ENCODE data around the gene ARHGAP21.

ARHGAP21 gene

DNA sequence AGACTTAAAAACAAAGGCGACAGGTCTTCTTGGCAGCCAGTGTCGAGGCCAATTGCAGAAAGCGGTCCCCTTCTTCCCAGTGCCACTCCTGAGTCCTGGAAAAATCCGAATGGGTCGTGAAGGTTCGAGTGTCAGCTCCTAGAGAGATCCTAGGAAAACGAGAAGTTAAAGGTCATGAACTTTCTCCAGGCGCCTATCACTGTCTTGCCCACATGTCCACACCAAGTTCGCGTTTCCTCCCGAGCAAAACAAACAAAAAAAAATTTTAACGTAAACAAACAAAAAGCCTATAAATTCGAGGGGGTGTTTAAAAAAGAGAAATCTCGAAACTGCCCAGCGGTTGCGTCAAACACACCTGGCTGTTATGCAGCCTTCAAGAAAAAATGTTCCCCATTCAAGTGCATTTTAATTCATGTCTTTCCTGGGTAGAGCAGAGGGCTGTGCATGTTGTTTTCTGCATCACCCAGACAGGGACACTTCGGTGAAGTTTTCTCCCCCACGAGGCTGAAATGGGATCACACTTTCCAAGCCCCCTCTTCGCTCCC lies 1.5 kb downstream of the ARHGAP21 start:
- DNase-seq, result no peak

- no peak for DNase-seq
Measured at GRCh38 chr10:24721229-24722106, 2.2 kb downstream of the ARHGAP21 start.

DNA sequence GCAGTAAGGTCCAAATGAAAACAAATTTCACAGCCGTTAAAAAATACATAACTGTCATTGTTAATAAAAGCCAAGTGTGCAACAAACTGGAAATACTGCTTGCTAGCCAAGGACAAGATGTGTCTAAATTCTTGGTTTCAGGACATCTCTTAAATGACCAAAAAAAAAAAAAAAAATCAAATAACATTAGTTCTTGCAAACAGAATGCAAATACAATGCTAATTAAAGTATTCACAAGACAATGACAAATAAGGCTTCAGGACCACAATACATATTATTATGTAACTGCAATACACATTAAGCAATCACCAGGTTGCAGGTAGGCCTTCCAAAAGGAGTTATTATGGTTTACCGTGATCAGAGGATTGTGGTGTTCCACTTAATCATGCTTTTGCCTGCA lies 3.6 kb downstream of the ARHGAP21 start:
- no peak for DNase-seq

DNA sequence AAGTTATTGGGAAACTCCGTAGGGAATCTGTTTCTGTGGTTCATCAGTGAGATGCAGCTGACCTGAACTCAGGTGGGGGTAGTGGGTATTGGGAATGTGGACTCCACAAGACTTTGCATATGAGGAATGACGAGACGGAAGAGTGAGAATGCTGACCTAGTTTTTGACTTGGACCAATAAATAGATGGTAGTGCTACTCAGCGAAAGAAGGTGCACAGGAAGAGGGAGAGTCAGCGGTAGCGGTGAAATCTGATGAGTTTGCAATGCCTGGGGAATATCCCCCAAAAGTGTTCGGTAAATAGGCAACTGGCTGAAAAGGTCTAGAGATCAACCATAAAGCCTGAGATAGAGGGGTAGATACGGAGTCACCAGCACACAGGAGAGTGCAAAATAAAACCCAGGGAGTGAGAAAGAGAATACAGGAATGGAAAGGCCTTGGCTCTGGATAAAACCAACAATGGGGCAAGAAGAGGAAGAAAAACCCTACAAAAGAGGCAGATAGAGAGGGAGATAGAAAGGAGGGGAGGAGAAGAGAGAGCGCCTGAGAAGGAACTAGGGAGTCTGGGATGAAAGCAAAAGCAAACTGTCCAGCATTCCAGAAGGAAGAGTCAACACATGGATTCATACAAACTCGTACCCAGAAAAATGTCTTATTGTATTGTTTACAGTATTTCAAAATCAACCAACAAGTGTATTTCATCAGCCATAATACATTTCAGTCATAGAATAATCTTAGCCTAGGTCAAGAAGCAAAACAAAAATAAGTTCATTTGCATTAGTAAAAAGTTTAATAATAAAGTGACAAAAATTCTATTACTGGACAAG lies 5.4 kb downstream of the ARHGAP21 start:
- no peak for DNase-seq

GRCh38 chr10:24716295-24716694 lies 7.4 kb downstream of the ARHGAP21 start:
- no peak for DNase-seq

DNA sequence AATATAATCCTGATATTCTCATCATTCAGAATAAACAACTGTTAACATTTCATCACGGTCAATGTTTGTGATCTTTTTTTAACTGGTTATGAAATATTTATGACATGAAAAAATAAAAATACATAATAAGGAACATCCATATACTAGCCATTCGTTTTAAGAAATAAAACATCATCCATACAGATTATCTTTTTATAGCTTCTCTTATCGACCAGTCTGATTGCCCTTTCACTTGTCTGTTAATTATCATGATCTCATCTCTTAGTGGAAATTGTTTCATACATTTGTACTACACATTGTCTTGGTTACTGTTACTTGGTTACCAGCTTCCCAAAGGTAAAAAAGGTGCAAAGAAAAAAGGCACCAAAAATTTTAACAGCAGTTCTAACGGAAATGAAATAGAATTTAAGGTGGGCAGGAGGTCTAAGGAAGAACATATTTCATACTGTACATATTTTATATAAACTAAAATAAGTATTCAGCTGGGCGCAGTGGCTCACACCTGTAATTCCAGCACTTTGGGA lies 8.4 kb downstream of the ARHGAP21 start:
- DNase-seq, result no peak

DNA sequence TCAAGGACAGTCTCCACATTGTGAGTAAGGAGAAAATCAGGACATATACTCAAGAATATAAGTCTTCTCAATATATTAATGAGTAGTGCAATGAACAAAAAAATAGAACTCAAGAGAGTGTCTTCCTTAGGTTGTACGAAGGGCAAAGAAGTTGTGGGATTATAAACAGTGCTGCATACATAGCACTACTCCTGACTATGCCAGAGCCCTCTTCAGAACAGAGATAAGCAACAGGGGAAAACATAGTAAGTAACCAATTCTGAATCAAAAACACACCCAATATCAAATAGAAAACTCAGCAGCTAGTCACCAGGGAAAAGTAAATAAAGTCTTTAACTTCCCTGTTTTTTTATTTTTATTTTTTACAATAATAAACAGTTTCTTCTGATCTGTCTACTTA lies 10.6 kb downstream of the ARHGAP21 start:
- no peak for DNase-seq

GRCh38 chr10:24711465-24711864 lies 12.2 kb downstream of the ARHGAP21 start:
- DNase-seq, result no peak

- no peak for DNase-seq
Measured at GRCh38 chr10:24708081-24708480, 15.6 kb downstream of the ARHGAP21 start.

GRCh38 chr10:24707445-24707844 lies 16.2 kb downstream of the ARHGAP21 start:
- DNase-seq, result no peak

DNA sequence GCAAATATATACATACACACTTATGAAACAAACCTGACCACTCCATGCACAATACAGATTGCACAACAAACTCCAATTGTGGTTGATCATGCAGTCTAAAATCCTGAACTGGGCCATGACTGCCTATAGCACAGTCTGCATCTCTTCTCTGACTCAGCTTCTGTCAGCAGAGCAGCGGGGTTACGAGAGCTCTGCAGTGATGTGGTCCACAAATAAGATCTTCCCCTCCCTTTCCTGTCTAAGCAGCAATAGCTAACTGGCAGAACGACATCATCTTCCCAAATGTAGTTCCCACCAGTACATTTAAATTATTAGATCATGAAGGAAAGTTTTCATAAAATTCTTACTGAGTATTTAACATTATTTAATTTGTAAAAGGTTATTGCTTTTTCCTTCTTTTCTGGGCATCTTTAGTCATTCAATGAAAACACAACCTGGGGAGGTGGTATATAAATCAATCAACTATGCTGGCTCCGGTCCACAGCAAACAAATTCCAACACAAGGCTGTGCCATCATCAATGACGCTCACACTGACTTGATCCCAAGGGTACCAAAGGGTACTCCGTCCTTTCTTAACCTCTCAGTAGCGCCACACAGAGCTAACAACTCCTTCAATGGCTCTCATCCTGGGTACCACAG lies 17.1 kb downstream of the ARHGAP21 start:
- DNase-seq, result no peak

- DNase-seq, result no peak
Measured at GRCh38 chr10:24703700-24704099, 20.0 kb downstream of the ARHGAP21 start.

DNA sequence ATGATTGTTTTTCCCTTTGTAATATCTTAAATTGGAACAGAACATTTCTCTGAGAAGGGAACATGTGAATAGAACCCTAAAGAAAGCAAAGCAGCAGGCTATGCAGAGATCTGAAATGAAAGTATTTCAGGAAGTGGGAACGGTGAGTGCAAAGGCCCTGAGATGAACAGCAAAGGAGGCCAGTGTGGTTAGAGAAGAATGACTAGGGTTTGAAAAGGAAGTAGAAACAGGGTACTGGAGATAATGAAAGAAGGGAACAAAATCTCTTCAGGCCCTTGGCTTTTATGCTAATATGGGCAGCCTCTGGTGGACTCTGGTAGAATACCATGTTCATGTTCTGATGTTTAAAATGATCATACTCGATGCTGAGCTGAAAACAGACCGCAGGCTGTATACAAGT lies 22.2 kb downstream of the ARHGAP21 start:
- DNase-seq, result no peak

DNA sequence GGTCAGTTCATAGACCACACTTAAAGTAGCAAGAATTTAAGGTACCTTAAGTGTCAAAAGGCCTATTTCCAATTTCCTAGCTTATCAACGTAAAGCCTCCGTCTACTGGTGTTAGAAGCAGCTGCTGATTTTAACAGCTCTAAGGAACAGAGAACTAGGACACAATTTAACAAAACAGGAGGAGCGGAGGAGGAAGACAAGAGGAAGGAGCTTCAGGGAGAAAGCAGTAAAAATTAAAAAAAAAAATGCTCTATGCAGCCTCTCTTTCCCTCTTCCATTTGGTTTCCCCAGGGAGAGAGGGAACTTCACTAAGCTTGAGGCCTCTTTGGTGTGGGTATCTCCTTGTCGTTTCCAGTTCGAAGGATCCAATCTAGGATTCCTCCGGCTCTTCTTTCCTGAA lies 22.7 kb downstream of the ARHGAP21 start:
- no peak for DNase-seq

DNA sequence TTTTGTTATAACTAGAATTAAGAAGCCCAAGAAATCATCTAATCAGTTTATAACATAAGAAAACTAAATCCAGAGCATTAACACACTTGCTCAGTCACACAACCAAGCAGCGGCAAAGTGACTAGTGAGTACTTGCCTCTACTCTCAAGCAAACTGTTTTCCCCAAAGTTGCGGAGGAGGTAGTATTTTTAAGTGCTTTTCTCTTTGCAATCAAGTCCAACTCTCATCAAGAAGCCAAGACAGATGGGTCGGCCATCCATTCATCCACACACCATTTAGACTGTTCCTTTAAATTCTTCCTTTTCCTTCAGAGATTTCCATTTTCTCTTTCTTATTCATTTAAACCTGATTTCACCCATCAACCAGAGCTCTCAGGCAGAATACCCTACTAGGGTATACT lies 25.4 kb downstream of the ARHGAP21 start:
- DNase-seq, result no peak

GRCh38 chr10:24697080-24697479 lies 26.6 kb downstream of the ARHGAP21 start:
- DNase-seq, result no peak

DNA sequence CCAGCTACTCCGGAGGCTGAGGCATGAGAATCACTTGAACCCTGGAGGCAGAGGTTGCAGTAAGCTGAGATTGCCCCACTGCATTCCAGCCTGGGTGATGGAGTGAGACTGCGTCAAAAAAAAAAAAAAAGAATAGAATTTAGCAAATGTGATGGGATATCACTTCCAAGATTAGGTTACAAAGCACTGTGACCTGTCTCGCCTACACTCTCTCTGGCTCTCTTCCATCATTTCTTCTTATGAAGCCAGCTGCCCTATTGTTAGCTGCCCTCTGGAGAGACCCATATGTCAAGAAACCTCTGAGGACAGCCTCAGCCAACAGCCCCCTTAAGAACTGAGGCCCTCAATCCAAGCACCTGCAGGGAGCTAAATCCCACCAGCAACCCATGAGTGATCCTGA lies 28.2 kb downstream of the ARHGAP21 start:
- no peak for DNase-seq

- no peak for DNase-seq
Measured at GRCh38 chr10:24694086-24694485, 29.6 kb downstream of the ARHGAP21 start.

DNA sequence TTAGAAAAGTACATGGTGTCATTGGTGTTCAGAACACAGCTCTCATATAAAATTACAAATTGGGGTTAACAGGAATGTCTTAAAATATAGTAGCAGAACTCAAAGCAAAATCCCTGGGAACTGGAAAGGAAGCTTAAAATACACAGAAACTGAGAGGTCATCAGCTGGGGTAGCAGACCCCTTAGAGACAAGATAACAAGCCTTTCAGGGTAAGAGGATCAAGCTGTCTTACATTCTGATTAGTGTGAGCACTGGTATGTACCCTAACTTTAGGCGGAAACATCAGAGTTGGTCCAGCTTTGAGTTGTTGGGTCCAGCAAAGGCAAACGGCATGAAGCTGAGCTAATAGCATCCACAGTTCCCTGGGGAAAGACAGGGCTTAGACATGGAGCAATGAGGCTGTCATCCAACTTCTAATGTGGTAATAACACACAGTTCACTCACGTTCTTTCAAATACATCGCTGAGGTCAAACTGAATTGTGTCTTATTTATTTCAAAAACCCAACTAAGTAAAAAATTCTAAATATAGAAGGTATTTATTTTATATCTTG lies 32.6 kb downstream of the ARHGAP21 start:
- DNase-seq, result no peak

DNA sequence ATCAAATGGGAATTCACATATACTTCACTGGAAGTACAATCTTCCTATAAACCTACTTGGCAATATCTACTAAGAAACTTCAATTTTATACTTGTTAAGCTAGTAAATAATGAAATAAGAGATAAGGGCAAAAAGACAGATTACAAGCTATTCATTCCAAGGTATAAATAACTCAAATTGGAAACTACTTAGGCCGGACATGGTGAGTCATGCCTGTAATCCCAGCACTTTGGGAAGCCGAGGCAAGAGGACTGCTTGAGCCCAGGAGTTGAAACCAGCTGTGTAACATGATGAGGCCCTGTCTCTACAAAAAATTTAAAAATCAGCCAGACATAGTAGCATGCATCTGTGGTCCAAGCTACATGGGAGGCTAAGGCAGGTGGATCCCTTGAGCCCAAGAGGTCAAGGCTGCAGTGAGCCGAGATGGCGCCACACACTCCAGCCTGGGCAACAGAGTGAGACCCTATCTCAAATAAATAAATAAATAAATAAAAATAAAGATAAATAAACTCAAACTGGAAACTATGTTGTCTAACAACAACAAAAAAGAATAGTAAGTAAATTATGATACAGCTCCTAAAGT lies 37.6 kb downstream of the ARHGAP21 start:
- no peak for DNase-seq

GRCh38 chr10:24683554-24683953 lies 40.1 kb downstream of the ARHGAP21 start:
- DNase-seq, result no peak

GRCh38 chr10:24681572-24682088 lies 42.1 kb downstream of the ARHGAP21 start:
- no peak for DNase-seq
